Lower lobe of right lung (tissue), 2 donors: Measurements from ENCODE around the gene HEYL. TPM values are rescaled to one million over a fixed set of nuclear protein-coding genes. Genes with fewer than 3 reads are reported as not detected.

Source experiments
- ATAC-seq, 2 donors: fragments of 200-7000 bp; cut with Tn5 transposase; one replicate each; pipeline ENCODE4 v1.9.1; 2020 to 2022; ENCODE audit warnings: mild to moderate bottlenecking in 2 of 2, moderate library complexity in 2 of 2
- DNase-seq: peaks from one replicate; pipeline ENCODE4 v3.0.0-alpha.2; 2020
- H3K27ac ChIP-seq: fragments of 200-600 bp; one replicate; pipeline ENCODE4 v1.8.0; 2022
- H3K27me3 ChIP-seq: fragments of 200-600 bp; one replicate; pipeline ENCODE4 v1.8.0; 2022; ENCODE audit warnings: low read depth
- H3K36me3 ChIP-seq: fragments of 200-600 bp; one replicate; pipeline ENCODE4 v1.8.0; 2022; ENCODE audit warnings: mild to moderate bottlenecking
- H3K4me1 ChIP-seq: fragments of 200-600 bp; one replicate; pipeline ENCODE4 v1.8.0; 2022
- H3K4me3 ChIP-seq: fragments of 200-600 bp; one replicate; pipeline ENCODE4 v1.8.0; 2022; ENCODE audit warnings: mild to moderate bottlenecking
- H3K9me3 ChIP-seq: fragments of 200-600 bp; one replicate; pipeline ENCODE4 v1.8.0; 2022
- CTCF ChIP-seq: fragments of 200-600 bp; IDR thresholded peaks from one replicate; pipeline ENCODE4 v1.8.0; 2022; ENCODE audit warnings: antibody characterized with exemption, mild to moderate bottlenecking
- intact Hi-C: fragments of 100-400 bp; cut with DNase I; formaldehyde crosslinking; loops from one replicate; pipeline ENCODE4 v1.11.0; 2022
- total RNA-seq: library from RNA; stranded (reverse); fragmentation: NEBNext Ultra II Directional; extraction: Animal tissue kit (Norgen Biotek cat#: 25700); gene quantifications from one replicate; pipeline ENCODE4 v1.2.1, GENCODE V29; 2021
- donor health status: DM: no; HTN: yes; CAD: no; lungs with severe emphysema.

HEYL gene
- total RNA-seq, 1 donor from 2014 or later, result 10.4 TPM

GRCh38 chr1:39635205-39635870, 4.1 kb downstream of the HEYL start:
- ATAC-seq, result no peak
- no peak for TF ChIP-seq CTCF
- Histone ChIP-seq H3K4me1 (peaks cover 25% of the 10 kb centered on the region), H3K27me3 (peaks cover 4% of the 10 kb centered on the region), H3K36me3 (peaks cover 11% of the 10 kb centered on the region), H3K4me3 (peak overlapping the region; percentile 23), H3K9me3 (no peaks in the 10 kb centered on the region), H3K27ac (peak overlapping the region; percentile 58)
- no peak for DNase-seq
- intact Hi-C loops, result no loop called here

- H3K4me1 ChIP-seq, result peaks cover 22% of the 10 kb centered on the region
- DNase-seq, result no peak
- H3K36me3 ChIP-seq, result peaks cover 22% of the 10 kb centered on the region
- H3K27me3 ChIP-seq, result peaks cover 2% of the 10 kb centered on the region
- TF ChIP-seq CTCF, result no peak
- H3K27ac ChIP-seq, result no peak overlapping the region
- no peaks in the 10 kb centered on the region for H3K9me3 ChIP-seq
- no peak for ATAC-seq
- H3K4me3 ChIP-seq, result peak overlapping the region; percentile 37
- intact Hi-C loops, result no loop called here
Observed at GRCh38 chr1:39633422-39633821, 6.0 kb downstream of the HEYL start.

- peak overlapping the region; percentile 49 for H3K27ac ChIP-seq
- intact Hi-C loops, result no loop called here
- DNase-seq, result peak; percentile 63
- H3K4me3 ChIP-seq, result peak overlapping the region; percentile 37
- no peak for TF ChIP-seq CTCF
- H3K36me3 ChIP-seq, result peaks cover 22% of the 10 kb centered on the region
- no peaks in the 10 kb centered on the region for H3K9me3 ChIP-seq
- peak; percentile 81 to 83 for ATAC-seq
- H3K27me3 ChIP-seq, result no peaks in the 10 kb centered on the region
- peaks cover 22% of the 10 kb centered on the region for H3K4me1 ChIP-seq
Observed at GRCh38 chr1:39632682-39633417, 6.6 kb downstream of the HEYL start.

- Histone ChIP-seq H3K4me3 (peak overlapping the region; percentile 37), H3K36me3 (peaks cover 24% of the 10 kb centered on the region), H3K27ac (peak overlapping the region; percentile 49), H3K4me1 (peaks cover 22% of the 10 kb centered on the region), H3K27me3 (no peaks in the 10 kb centered on the region), H3K9me3 (no peaks in the 10 kb centered on the region)
- DNase-seq (no peak), ATAC-seq (no peak)
- no peak for TF ChIP-seq CTCF
- intact Hi-C loops, result no loop called here
Observed at GRCh38 chr1:39632323-39632681, 7.1 kb downstream of the HEYL start.

- intact Hi-C loops, result no loop called here
- Histone ChIP-seq H3K27me3 (no peaks in the 10 kb centered on the region), H3K27ac (no peak overlapping the region), H3K9me3 (no peaks in the 10 kb centered on the region), H3K36me3 (peaks cover 31% of the 10 kb centered on the region), H3K4me1 (peaks cover 21% of the 10 kb centered on the region), H3K4me3 (peak overlapping the region; percentile 37)
- DNase-seq, result no peak
- TF ChIP-seq CTCF, result no peak
- ATAC-seq, result no peak
Observed at GRCh38 chr1:39631361-39632322, 7.8 kb downstream of the HEYL start.
